Renal cortical epithelial cell (primary cell): ENCODE data around the gene NDUFAF7. TPM values are rescaled to one million over a fixed set of nuclear protein-coding genes. Genes with fewer than 3 reads are reported as not detected.
"Not testable (repeated sequence)": the region's sequence is repeated elsewhere in the genome, so short reads cannot be mapped to it uniquely, and the experiment has no call there.

Source experiments
- DNase-seq: peaks from one replicate; pipeline ENCODE4 v3.0.0-alpha.2; 2011; ENCODE audit warnings: low read depth
- total RNA-seq: library from RNA; depleted of rRNA; stranded (reverse); fragments of >200 nt; gene quantifications from 2 replicates; pipeline ENCODE4 v1.2.3, GENCODE V29; 2014

NDUFAF7 gene
- total RNA-seq, 1 donor from 2014 or later, result 17.3 TPM

DNA sequence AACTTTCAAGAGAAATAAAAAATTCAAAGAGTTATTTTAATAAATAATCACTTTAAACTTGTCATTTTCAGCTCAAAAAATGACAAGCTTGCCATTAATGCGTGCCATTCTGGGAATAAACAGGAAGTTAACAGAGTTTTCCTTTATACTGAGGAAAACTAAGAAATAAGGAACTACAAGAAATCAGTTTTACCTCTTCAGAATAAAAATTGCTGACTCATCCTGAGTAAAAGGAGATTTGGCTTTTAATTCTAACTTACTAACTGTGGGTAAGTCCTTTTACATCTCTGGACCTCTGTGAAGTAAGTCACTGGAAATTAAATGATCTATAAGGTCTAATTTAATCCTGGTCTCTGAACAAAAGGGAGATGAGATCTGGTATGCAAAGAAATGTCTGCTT lies 16.2 kb upstream of the NDUFAF7 start:
- no peak for DNase-seq

GRCh38 chr2:37219046-37219445 lies 12.4 kb upstream of the NDUFAF7 start:
- no peak for DNase-seq

GRCh38 chr2:37223131-37223530 lies 8.3 kb upstream of the NDUFAF7 start:
- no peak for DNase-seq

- DNase-seq, result no peak
Measured at GRCh38 chr2:37224063-37224462, 7.4 kb upstream of the NDUFAF7 start.

GRCh38 chr2:37225129-37225528 lies 6.3 kb upstream of the NDUFAF7 start:
- not testable (repeated sequence) for DNase-seq

DNA sequence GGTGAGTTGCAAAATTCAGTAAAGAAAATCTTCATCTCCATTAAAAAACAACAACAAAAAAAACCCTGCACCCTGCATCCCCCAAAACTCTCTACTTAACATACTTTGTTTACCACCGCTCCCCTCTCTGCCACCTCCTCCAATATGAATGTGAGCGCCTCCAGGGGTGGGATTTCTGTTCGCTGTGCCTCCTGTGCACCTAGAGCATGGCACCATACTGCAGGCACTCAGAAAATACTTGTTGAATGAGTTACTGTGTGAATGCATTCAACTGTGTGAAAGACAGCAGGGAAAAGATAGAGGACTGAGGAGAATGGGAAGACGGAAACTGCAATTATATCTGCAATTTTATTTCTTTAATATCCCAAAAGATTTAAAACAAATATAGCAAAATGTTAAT lies 4.6 kb upstream of the NDUFAF7 start:
- DNase-seq, result no peak

GRCh38 chr2:37228788-37229187 lies 2.7 kb upstream of the NDUFAF7 start:
- no peak for DNase-seq

DNA sequence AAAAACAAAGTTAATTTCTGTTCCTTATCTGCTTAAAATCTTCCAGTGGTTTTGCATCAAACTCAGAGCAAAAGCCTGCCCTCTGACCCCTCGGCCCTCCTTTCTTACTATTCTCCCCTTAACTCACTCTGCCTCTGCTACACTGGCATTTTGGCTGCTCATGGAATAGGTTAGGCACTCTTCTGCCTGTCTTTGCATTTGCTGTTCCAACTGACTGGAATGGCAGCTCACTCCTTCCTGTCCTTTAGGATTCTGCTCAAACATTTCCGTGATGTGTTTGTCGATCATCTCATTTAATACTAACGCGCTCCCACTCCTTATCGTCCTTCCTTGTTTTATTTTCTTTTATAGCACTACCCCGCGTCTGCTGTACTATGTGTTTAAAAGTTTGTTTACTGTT lies 877 bp upstream of the NDUFAF7 start:
- no peak for DNase-seq

- DNase-seq, result peak; percentile 35
Measured at GRCh38 chr2:37232131-37232933, 874 bp downstream of the NDUFAF7 start.

GRCh38 chr2:37243435-37243834 lies 12.0 kb downstream of the NDUFAF7 start:
- DNase-seq, result no peak

- DNase-seq, result no peak
Measured at GRCh38 chr2:37244017-37244416, 12.6 kb downstream of the NDUFAF7 start.

DNA sequence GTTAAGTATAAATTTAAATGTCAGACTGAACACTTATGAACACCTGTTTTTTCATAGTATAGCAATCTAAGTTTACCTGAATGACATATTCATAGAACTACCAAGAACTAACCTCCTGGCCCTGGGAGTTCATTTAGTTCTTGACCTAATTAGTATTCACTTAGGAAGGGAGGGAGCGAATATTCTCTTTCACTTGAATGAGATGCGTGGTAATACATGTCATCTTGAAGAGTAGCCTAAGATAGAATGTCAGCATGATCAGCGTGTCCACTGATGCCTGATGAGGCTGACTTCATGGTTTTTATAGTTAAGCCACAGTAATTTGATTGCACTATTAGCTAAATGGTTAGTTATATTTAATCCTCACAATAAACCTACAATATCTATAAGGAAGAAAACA lies 13.3 kb downstream of the NDUFAF7 start:
- no peak for DNase-seq

GRCh38 chr2:37246205-37246604 lies 14.7 kb downstream of the NDUFAF7 start:
- no peak for DNase-seq

- DNase-seq, result peak; percentile 54
Measured at GRCh38 chr2:37250869-37251740, 19.6 kb downstream of the NDUFAF7 start.

GRCh38 chr2:37262522-37262921 lies 31.1 kb downstream of the NDUFAF7 start:
- DNase-seq, result no peak

DNA sequence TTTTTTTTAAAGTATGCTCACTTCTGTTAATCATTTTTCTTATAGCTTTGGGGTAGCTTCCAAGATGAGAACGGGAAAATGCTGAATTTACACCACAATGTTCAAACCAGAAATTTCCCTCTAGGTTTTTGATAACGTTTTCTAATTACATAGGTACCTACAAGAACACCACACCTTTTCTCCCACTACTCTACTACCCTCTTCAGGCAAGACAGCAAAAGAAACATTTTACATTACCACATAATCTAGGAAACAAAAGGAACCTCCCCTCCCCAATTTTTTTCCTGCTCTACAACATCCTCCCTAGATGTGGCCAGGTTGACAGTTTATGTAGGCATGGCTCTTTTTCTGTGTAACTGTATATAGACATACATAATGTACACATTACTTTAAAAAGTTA lies 32.4 kb downstream of the NDUFAF7 start:
- DNase-seq, result no peak

DNA sequence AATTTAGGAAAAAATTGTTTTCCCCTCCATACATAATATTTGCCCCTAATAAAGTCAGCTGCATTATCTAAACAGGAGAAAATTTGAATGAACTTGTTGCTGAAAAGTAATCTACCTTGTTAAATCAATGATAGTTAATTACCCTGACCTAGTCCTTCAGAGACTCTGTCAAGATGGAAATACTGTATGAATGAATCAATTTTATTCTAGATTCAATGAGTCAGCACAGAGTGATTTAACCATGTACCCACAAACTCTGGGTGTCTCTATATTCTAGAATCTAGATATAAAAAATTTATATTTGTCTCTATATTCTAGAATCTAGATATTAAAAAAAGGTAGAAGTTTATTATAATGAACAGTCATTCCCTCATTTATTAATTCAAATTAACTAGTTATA lies 36.2 kb downstream of the NDUFAF7 start:
- no peak for DNase-seq

DNA sequence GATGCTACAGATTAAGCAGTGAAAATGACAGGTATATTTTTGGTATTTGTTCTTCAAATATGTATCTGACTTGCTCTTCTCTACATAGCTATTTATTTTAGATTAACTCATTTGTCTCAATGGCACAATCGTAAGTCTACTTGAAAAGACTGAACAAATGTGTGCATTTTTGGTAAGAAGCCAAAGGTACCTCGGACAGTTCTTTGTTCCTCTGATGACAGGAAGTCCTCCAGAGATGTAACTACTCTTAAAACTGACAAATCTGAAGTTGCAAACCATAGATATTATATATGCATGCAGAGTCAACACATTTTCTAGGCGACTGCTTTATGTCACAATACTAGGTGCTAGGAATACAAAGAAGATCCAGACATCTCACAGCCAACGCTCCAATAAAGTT lies 36.7 kb downstream of the NDUFAF7 start:
- DNase-seq, result no peak

DNA sequence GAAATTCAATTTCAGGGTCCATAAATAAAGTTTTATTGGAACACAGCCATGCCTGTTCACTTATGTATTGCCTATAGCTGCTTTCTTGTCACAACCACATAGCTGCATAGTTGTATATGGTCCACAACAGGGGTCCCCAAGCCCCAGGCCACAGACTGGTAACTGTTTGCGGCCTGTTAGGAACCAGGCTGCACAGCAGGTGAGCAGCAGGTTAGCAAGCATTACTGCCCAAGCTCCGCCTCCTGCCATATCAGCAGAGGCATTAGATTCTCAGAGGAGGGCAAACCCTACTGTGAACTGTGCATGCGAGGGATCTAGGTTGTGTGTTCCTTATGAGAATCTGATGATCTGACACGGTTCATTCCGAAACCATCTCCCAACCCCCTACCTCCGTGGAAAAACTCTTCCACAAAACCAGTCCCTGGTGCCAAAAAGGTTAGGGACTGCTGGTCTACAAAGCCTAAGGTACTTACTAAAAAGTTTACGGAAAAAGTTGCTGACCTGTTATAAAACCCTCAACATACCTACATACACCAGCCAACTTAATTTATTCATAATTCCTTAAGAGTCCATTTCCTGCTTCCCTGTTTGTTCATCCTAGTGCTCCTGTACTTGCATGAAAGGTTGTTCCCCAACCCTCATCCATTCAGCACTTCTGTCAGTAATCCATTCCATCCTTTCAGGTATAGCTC lies 40.1 kb downstream of the NDUFAF7 start:
- DNase-seq, result no peak

- no peak for DNase-seq
Measured at GRCh38 chr2:37274359-37274965, 43.0 kb downstream of the NDUFAF7 start.

- DNase-seq, result no peak
Measured at GRCh38 chr2:37276291-37276690, 44.8 kb downstream of the NDUFAF7 start.

DNA sequence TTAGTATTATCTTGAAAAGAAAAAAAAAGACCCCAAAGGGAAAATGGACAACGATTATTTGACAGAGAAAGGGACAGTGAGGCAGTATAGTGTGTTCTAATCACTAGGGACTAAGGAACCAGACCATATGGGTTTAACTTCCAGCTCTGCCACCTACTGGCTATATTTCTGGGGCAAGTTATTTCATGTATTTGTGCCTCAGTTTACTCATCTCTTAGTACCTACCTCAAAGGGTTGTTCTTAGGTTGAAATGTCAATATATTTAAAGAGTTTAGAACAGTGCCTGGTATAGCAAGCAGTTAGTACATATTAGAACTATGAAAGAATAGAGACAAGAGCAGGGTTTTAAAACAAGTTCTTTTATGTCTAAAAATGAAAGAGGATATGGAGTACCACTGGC lies 50.5 kb downstream of the NDUFAF7 start:
- no peak for DNase-seq
